Measurements from ENCODE around the gene SECISBP2L.

DNA sequence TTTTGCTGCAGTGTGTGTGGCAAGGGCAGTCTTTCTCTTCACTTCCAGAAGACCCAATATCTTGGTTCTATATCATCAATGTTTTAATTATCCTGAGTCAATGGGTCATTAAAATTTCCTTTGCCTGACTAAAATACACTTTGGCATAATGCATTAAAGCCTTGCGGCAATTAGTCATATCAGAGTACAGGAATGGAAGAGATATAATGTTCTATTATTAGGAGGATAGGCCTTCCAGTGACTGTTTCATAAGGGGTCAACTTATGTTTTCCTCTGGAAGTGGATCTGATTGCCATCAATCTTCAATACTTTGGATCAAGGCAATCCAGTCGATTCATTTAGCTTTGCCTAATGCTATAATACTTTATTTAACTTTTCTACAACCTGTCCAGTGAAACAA lies 9.4 kb upstream of the SECISBP2L start:
- TF ChIP-seq, protein P1, sequence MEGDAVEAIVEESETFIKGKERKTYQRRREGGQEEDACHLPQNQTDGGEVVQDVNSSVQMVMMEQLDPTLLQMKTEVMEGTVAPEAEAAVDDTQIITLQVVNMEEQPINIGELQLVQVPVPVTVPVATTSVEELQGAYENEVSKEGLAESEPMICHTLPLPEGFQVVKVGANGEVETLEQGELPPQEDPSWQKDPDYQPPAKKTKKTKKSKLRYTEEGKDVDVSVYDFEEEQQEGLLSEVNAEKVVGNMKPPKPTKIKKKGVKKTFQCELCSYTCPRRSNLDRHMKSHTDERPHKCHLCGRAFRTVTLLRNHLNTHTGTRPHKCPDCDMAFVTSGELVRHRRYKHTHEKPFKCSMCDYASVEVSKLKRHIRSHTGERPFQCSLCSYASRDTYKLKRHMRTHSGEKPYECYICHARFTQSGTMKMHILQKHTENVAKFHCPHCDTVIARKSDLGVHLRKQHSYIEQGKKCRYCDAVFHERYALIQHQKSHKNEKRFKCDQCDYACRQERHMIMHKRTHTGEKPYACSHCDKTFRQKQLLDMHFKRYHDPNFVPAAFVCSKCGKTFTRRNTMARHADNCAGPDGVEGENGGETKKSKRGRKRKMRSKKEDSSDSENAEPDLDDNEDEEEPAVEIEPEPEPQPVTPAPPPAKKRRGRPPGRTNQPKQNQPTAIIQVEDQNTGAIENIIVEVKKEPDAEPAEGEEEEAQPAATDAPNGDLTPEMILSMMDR (IDR thresholded peaks at IDR 0.05) = no peak
- TF ChIP-seq POLR2A (IDR thresholded peaks at IDR 0.05) = no peak

All from right lobe of liver (tissue), 4 donors.